ENCODE results near the gene SLC39A6.

DNA sequence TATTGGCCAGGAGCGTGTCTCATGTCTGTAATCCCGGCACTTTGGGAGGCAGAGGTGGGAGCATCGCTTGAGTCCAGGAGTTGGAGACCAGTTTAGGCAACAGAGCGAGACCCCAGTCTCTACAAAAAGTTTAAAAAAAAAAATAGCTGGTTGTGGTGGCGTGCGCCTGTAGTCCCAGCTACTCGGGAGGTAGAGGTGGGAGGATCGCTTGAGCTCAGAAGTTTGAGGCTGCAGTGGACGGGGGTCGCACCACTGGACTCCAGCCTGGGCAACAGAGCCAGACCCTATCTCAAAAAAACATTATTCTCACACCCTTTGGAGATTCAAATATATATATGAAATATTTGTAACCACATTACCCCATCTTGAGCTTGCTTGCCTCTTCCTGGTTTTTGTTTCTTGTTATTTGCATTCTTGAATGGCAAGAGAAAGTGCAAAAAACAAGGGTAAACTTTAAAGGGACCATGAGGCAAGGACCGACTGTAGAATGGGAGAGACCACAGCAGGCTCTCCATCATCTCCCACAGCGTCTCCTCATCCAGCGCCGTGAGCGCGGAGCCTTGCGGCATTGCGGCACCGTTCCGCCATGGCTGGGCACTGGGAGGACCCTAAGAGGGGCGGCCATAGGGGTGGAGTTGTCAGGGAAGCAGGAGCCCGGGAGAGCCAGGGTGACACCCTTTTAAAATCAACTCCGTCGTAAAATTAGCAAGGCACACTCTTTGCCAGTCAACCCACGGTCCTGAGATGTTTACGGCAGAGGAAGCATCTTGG is 1.9 kb upstream of the SLC39A6 start:
- no peak for TF ChIP-seq POLR2AphosphoS5 (IDR thresholded peaks at IDR 0.05)
- TF ChIP-seq, protein P1, sequence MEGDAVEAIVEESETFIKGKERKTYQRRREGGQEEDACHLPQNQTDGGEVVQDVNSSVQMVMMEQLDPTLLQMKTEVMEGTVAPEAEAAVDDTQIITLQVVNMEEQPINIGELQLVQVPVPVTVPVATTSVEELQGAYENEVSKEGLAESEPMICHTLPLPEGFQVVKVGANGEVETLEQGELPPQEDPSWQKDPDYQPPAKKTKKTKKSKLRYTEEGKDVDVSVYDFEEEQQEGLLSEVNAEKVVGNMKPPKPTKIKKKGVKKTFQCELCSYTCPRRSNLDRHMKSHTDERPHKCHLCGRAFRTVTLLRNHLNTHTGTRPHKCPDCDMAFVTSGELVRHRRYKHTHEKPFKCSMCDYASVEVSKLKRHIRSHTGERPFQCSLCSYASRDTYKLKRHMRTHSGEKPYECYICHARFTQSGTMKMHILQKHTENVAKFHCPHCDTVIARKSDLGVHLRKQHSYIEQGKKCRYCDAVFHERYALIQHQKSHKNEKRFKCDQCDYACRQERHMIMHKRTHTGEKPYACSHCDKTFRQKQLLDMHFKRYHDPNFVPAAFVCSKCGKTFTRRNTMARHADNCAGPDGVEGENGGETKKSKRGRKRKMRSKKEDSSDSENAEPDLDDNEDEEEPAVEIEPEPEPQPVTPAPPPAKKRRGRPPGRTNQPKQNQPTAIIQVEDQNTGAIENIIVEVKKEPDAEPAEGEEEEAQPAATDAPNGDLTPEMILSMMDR (IDR thresholded peaks at IDR 0.05 in 8 of 11, conservative IDR thresholded peaks at IDR 0.05 in 3 of 11), result no peak
